Measurements from ENCODE around the gene MCUB. TPM values are rescaled to one million over a fixed set of nuclear protein-coding genes. Genes with fewer than 3 reads are reported as not detected.

The MCUB gene
- total RNA-seq, 1 donor from 2014 or later: 39.2 TPM

DNA sequence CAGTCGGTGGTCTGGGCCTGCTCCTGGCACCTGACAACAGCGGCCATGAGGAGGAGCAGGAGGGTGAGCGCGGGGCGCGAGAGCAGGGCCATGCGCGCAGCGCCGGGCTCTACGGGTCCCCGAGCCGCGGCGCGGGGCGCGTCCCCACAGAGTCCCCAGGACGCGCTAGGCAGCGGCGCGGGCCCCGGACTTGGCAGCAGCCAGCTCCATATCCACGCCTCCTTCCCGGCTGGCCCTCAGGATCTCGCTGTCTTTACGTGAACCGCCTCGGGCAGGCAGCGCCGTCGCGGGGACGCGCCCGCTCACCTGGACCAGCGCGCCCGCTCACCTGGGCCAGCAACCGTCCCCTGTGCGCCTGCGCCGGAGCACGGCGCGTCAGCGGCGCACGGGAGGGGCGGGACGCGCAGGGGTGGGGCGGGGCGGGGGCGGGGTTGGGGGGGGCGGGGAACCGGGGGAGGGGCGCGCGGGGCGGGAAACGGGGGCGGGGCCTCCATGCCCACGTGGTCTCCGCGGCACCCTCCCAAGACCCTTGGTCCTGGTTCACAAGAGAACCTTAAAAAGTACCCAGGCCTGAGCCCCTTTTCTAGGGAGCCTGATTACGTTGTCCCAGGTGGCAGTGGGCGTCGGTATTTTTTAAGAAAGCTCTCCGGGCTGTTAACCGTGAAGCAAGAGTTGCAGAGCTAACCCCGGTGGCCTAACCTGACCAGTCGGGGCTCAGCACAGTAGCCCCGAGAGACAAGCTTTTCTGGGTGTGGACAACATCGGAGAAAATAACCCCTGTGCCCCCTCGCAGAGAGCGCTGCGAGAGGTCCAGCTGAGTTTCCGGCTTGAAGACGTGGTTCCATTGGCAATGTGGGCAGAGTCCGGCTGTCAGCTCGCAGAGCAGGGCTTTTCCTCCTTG is 169.9 kb downstream of the MCUB start, which contains the start of gene PLA2G12A:
Gene PLA2G12A, minus strand, starts transcription at position 353 of the 901 bp plus-strand sequence. Its CDS starts 261 bp downstream, at position 92.
- peak; percentile 85 for DNase-seq

DNA sequence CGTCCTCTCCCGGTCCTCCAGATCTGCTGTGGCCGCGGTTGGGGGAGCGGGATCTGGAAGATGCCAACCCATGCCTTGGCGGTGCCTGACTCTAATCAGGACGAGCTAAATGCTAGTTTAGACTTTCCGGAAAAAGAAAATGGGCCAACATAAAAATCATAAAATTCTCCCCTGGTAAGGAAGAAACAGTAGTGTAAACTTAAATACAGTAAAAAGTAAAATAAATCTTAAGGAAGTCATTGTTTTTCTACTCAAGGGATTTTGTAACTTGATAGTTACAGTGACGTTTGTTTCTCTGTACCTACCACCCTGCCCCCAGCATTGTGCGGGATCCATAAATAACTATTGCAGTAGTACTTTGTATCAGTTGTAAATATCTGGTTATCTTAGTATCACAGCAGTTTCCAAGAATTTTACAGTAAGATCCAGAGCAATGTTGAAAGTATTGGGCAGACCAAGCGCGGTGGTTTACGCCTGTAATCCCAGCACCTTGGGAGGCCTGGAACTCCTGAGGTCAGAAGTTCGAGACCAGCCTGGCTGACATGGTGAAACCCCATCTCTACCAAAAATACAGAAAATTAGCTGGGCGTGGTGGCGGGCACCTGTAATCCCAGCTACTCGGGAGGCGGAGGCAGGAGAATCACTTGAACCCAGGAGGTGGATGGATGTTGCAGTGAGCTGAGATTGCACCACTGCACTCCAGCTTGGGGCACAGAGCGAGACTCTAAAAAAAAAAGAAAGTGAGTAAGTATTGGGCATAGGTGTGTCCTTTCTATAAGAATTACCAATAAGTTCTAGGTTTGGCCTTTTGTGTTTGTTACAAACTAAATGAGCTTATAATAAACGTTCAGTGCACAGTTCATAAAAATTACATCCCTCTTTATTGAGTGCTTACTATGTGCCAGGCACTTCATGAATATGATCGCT is 170.8 kb downstream of the MCUB start:
- no peak for DNase-seq

DNA sequence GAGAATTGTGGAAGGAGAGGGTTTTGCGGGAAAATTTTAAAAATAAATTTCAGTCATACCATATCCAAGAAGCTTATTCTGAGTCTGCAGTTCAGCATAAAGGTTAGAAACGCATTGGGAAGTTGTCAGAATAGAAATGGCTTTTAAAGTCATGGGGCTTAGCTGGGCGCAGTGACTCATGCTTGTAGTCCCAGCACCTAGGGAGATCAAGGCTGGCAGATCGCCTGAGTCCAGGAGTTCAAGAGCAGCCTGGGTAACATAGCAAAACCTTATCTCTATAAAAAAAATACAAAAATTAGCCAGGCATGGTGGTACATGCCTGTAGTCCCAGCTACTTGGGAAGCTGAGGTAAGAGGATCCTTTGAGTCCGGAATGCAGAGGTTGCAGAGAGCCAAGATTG is 173.7 kb downstream of the MCUB start:
- DNase-seq: no peak

DNA sequence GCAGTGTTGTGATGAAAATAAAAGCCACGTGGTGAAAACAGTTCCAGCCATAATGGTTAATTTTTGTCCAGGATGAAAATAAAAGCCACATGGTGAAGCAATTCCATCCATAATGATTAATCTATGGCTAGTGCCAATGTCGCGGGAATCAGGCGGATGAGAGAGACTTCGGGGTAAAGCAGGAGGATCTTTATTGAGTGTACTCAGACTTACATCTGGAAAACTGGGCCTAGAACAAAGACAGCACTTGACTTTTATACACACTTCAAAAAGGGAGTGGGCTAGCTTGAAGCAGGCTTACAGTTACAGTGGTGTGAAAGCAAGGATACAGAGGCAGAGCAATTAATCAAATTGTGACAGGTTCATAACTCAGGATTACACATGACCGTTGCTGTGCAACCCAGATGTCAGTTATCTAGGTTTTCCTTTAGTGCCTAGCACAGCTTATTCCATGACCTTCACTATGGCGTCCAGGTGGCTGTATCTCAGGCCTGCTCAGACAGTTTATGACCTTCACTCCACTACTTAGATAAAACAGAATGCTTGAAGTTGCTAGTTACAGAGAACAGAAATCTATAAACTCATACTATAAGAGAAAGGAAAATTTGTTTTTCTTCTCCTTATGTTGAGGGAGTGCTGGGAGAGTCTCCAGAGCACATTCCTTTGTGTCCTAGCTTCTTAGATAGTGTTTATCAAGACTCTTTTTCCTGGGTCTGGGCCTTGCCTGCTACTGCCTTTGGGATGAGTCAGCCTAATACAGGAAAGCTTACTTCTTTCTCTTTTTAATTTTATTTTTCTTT is 175.7 kb downstream of the MCUB start:
- no peak for DNase-seq

Small RNA genes within 50 kb of the gene (small RNA-seq; reads per million reads assigned to genes)
- gene HIGD1AP14 (ENCODE audit: low replicate concordance): not detected

Other genes with a start within 250 kb of the MCUB start
- gene SEC24B, start 126.4 kb upstream of the MCUB start, total RNA-seq: 23.0 TPM
- gene CASP6, start 143.2 kb downstream of the MCUB start, total RNA-seq: 18.4 TPM
- gene PLA2G12A, start 169.8 kb downstream of the MCUB start, total RNA-seq: 19.6 TPM
- gene CFI, start 241.8 kb downstream of the MCUB start, total RNA-seq: 11.8 TPM

All from tongue (tissue), 3 donors.